SK-N-SH (cell line): ENCODE measurements around the gene CACNA1F.

Experiments used
- CTCF ChIP-seq: fragments of 200-600 bp; sonication (generic); IDR thresholded peaks from 2 replicates; pipeline ENCODE4 v1.6.1; 2017; ENCODE audit warnings: antibody characterized with exemption, mild to moderate bottlenecking, moderate library complexity
- EP300 ChIP-seq, 2 experiments: IDR thresholded peaks; 2 replicates each; pipeline versions ENCODE4 v1.4.0 to v1.6.1; 2012; ENCODE audit warnings: borderline replicate concordance in 1 of 2, low read depth in 1 of 2, low read length in 1 of 2
- JUND ChIP-seq: IDR thresholded peaks from 2 replicates; pipeline ENCODE4 v1.4.0; 2012
- MAX ChIP-seq: IDR thresholded peaks from 2 replicates; pipeline ENCODE4 v1.4.0; 2012; ENCODE audit warnings: low read depth
- TF ChIP-seq, protein P1 (sequence below): fragments of 150-350 bp; IDR thresholded peaks from 2 replicates; pipeline ENCODE4 v1.6.1; 2017; ENCODE audit warnings: antibody characterized with exemption, low read length, low read depth, borderline replicate concordance

GRCh38 chrX:49278081-49278480 is 44.9 kb upstream of the CACNA1F start:
- TF ChIP-seq CTCF (no peak), JUND (no peak), MAX (no peak), EP300 (IDR thresholded peaks at IDR 0.05; ENCODE audit: borderline replicate concordance in 1 of 2, low read depth in 1 of 2, low read length in 1 of 2) (no peak)
- TF ChIP-seq, protein P1, sequence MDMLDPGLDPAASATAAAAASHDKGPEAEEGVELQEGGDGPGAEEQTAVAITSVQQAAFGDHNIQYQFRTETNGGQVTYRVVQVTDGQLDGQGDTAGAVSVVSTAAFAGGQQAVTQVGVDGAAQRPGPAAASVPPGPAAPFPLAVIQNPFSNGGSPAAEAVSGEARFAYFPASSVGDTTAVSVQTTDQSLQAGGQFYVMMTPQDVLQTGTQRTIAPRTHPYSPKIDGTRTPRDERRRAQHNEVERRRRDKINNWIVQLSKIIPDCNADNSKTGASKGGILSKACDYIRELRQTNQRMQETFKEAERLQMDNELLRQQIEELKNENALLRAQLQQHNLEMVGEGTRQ = no peak
